TTC549 (cell line): ENCODE results near the gene HS3ST1.

Source experiments
- FAIRE-seq: peaks from 2 replicates; lab custom pipeline; 2012; peaks lifted over from hg19 to GRCh38; lab: Jason Lieb, UNC

Gene HS3ST1

GRCh38 chr4:11431111-11431510 lies 2.4 kb upstream of the HS3ST1 start:
- no peak for FAIRE-seq

- no peak for FAIRE-seq
Measured at GRCh38 chr4:11430536-11430935, 1.8 kb upstream of the HS3ST1 start.

GRCh38 chr4:11429699-11430045 lies 978 bp upstream of the HS3ST1 start:
- FAIRE-seq: no peak

- FAIRE-seq: no peak
Measured at GRCh38 chr4:11428899-11429698, 405 bp upstream of the HS3ST1 start.

GRCh38 chr4:11427121-11427996 lies 1.3 kb downstream of the HS3ST1 start:
- FAIRE-seq: no peak

- no peak for FAIRE-seq
Measured at GRCh38 chr4:11426731-11427120, 2.0 kb downstream of the HS3ST1 start.

GRCh38 chr4:11426003-11426402 lies 2.7 kb downstream of the HS3ST1 start:
- no peak for FAIRE-seq

- no peak for FAIRE-seq
Measured at GRCh38 chr4:11424856-11425255, 3.8 kb downstream of the HS3ST1 start.

- FAIRE-seq: no peak
Measured at GRCh38 chr4:11424000-11424399, 4.7 kb downstream of the HS3ST1 start.

- no peak for FAIRE-seq
Measured at GRCh38 chr4:11423465-11423864, 5.2 kb downstream of the HS3ST1 start.

- no peak for FAIRE-seq
Measured at GRCh38 chr4:11421116-11421515, 7.6 kb downstream of the HS3ST1 start.

- no peak for FAIRE-seq
Measured at GRCh38 chr4:11420327-11420726, 8.4 kb downstream of the HS3ST1 start.

- FAIRE-seq: no peak
Measured at GRCh38 chr4:11418610-11419009, 10.1 kb downstream of the HS3ST1 start.

- no peak for FAIRE-seq
Measured at GRCh38 chr4:11416767-11417113, 12.0 kb downstream of the HS3ST1 start.

GRCh38 chr4:11416071-11416766 lies 12.5 kb downstream of the HS3ST1 start:
- no peak for FAIRE-seq

- no peak for FAIRE-seq
Measured at GRCh38 chr4:11415409-11416070, 13.2 kb downstream of the HS3ST1 start.

GRCh38 chr4:11412211-11412610 lies 16.5 kb downstream of the HS3ST1 start:
- no peak for FAIRE-seq

- no peak for FAIRE-seq
Measured at GRCh38 chr4:11409632-11410031, 19.1 kb downstream of the HS3ST1 start.

- no peak for FAIRE-seq
Measured at GRCh38 chr4:11408233-11408967, 20.3 kb downstream of the HS3ST1 start.

- no peak for FAIRE-seq
Measured at GRCh38 chr4:11407551-11407950, 21.1 kb downstream of the HS3ST1 start.

GRCh38 chr4:11404431-11404830 lies 24.3 kb downstream of the HS3ST1 start:
- FAIRE-seq: no peak

GRCh38 chr4:11402192-11402591 lies 26.5 kb downstream of the HS3ST1 start:
- FAIRE-seq: no peak
